HG03432 (cell line): Measurements from ENCODE around the gene MRPS25.
A peak's percentile ranks its signal among the peaks of the same experiment; 100 is the strongest.

ENCODE experiments used
- ATAC-seq: cut with Tn5 transposase; IDR thresholded peaks from one replicate; pipeline ENCODE4 v1.9.1; 2021; ENCODE audit warnings: mild to moderate bottlenecking, moderate library complexity; ENCODE audit not compliant: unreplicated experiment

MRPS25 gene

DNA sequence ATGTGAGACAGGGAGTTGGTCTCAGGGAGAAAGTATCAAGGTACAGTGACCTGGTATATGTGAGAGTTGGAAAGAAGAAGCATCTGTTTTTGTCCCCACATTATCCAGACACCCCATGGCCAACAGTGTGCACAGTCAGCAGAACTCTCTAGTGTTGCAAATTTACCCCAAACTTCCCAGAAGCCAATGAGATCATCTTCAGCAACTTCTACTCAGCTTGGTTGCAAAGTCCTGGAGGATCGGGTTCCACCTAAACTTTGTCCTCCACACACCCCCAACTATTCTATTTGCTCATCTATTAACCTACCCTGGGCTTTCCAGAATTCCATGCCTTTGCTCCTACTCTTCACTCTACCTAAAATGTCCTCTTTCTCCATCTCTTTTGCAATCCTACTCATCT is 18.1 kb upstream of the MRPS25 start:
- ATAC-seq: no peak

DNA sequence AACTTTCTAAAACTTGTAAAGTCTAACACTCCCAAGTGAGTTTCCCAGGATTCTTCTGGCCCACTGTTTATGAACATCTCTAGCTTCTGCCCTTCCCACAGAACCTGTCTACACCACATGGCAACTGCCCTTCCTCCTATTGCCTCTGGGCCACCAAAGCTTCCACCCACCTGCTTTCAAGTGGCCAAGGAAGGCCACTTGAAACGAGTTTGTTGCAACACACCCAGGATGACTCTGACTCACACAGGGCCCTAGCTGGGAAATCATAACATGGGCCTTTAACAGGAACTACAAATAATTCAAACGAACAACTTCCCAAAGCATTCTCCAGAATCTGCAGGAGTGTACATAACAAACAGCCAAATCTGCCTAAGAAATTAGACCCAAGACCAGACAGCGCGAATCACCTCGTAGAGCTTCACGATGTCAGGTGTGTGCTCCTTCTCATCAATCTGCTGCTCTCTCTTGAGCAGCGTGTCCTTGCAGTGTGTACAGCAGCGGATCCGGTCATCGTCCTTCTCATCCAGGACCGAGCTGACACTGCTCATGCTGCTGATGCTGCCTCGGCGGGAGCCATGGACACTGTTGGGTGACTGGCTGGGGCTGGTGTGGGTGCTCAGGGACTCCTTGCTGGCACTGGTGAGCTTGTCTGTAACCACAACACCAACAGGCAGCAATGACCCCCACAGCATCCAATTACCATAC is 17.0 kb upstream of the MRPS25 start:
- no peak for ATAC-seq

DNA sequence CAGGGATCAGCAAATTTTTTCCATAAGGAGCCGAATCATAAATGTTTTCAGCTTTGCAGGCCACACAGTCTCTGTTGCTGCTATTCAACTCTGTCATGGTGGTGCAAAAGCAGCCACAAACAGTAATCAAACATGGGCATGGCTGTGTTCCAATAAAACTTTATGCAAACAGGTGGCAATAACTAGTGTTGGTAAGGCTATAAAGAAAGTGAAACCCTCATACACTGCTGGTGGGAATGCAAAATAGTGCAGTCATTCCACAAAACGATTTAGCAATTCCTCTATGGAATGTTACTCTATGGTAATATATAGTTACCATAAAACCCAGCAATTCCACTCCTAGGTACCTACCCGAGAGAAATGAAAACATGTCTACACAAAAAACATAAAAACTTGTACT is 14.0 kb upstream of the MRPS25 start:
- ATAC-seq: no peak

DNA sequence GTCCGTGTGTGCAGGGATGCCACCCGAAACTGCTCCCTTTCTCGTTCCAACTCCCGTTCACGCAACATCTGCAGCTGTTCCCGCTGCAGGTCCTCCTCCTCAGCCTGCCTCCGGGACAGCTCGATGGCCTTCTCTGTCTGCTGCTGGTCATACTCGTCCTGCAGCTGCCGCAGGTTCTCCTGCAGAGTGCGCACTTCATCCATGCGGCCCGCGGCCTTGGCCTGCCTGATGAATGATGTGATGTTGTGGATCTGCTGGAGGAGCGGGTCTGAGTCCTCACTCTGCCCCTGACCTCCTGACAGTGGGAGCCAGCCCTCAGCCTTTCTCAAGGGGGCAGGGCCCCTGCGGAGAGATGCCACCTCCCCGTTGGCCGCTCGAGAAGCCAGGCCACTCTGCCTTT is 9.4 kb upstream of the MRPS25 start:
- ATAC-seq: no peak

DNA sequence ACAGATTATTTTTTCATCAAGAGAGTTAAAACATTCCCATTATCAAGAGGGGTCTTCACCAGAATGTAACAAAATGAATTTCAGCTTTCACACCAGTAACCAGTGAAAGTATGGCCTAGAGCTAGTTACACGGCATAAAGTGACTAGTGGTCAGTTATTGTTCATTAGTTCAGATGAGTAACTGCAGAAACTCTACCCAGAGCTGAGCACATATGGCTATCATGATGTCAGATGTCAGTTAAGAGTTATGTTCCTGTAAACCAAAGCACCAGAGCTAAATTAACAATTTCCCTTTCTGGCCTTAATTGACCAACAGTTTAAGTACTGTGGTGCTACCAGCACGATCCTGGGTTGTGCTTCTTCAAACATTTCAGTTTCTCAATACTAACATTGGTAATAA is 6.6 kb upstream of the MRPS25 start:
- ATAC-seq: no peak

DNA sequence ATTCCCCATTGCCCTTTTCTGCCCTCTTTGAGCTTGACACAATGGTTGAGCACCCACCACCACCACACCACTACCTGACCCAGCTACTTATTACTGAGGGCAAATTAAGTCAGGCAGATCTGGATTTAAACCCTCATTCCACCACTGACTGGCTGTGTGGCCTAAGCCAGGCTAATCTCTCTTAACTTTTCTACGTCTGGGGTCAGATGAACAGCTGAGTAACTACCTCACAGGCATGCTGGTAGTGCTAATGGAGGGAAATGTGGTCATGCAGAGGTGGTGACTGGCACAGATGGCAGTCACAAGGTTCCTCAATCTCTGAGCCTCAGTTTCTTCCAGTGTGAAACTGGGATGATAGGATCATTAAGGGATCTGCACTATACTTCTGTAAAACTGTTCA is 4.3 kb upstream of the MRPS25 start:
- ATAC-seq: no peak

DNA sequence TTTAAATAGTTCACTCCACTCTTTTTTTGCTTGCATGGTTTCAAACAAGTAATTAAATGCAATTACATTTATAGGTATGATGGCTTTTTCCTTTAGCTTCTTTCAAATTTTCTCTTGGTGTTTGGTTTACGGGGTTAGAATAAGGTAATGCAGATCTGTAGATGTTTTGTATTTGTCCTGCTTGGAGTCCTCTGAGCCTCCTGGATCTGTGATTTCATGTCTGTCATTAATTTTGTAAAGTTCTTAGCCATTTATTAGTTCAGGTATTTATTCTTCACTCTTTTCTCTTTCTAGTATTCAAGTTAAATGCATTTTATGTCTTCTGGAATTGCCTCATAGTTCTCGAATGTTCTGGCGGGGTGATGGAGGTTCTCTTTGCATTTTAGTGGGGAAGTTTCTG is 1.4 kb upstream of the MRPS25 start:
- ATAC-seq: no peak

DNA sequence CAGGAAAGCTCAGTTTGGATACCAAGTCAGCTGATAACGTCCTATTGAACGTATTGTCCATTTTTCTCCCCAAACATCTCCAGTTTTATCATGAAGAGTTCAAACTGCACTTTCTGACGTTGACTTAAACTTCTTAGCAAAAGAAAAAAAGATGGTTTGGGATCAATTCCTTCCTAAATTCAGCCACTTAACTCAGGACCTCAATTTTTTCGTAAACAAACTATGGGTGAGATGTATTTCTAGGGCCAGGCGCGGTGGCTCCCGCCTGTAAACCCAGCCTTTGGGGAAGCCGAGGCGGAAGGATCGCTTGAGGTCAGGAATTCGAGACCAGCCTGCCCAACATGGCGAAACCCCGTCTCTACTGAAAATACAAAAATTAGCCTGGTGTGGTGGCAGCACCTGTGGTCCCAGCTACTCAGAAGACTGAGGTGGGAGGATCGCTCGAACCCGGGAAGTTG is 464 bp upstream of the MRPS25 start:
- ATAC-seq: no peak

DNA sequence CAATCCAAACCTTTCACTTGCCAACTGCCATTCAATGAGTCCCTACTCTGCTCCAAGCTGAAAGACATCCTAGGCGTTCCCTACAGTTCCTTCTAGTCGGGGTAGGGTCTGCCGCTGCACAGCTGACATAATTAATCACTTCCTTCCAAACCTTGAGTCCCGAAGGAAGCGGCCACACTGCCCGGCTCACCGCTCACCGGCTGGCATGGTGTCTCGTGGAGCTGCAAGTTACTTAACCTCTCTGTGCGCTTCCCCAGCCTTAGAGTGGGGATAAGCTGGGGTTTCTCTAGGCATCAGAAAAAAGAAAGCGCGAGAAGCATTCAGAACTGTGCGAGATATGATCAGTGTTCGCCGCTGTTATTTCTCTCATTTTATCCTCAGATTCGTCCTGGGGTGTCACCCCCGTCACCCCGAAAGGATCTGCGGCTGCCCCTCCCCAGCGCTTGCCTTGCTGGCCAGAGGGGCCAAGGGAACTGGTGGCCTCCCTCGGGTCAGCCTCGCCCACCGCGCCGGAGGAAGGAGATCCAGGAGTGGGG is 748 bp downstream of the MRPS25 start:
- ATAC-seq: peak; percentile 18

DNA sequence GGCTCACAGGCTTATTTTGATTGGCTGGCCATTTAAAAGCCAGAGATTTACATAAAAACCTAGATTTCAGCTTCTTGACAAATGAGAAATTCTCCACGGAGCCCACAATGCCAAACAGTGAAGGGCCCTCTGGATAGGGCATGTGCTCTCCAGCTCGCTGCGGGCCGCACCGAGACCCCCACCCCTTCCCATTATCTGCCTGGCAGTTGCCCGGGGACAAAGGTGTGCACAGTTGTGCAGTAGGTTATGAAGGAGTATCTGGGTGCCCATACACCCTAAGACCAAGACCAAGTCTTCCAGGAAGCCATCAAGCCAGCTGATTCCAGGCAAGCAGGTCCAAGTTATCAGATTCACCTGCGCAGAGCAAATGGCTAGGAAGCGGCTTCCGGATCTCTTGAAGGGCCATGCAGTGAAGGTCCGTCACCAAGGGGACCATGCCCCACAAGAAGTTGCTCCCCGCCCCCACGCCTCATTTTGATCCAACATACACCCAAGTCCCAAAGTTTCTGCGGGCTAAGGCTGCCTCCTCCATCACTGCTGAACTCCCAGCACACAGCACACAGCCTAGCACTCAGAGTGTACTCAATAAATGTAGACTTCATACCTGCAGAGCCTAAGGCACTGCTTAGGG is 1.3 kb downstream of the MRPS25 start:
- ATAC-seq: no peak

DNA sequence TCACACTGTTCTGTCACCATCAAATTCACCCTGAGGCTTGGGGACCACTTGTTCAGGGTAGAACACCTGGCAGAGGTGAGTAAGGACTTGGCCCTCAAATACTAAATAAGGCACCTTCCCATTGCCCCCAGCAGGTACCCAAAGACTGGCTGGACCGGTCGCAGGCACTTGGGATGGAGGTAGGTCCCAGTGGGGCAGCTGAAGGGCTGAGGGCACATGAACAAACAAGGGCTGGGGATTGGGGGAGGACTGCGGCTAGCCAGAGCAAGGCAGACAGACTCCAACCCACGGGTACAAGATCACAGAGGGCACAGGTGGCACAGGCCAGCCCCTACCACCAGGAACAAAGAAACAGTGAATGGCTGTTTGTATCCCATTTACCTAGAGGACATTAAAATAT is 1.9 kb downstream of the MRPS25 start:
- ATAC-seq: no peak

DNA sequence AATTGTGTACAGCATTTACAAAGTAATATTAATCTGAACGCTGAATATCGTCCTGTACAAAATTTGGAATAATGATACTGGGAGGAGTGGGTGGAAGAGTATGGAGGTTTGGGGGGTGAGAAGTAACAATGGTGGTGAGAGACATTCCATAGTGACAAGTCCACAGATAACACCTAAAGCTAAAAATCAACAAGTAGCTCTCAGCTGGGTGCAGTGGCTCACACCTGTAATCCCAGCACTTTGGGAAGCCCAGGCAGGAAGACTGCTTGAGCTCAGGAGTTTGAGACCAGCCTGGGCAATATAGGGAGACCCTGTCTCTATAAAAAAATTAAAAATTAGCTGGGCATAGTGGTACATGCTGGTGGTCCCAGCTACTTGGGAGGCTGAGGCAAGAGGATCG is 5.1 kb downstream of the MRPS25 start:
- ATAC-seq: no peak

DNA sequence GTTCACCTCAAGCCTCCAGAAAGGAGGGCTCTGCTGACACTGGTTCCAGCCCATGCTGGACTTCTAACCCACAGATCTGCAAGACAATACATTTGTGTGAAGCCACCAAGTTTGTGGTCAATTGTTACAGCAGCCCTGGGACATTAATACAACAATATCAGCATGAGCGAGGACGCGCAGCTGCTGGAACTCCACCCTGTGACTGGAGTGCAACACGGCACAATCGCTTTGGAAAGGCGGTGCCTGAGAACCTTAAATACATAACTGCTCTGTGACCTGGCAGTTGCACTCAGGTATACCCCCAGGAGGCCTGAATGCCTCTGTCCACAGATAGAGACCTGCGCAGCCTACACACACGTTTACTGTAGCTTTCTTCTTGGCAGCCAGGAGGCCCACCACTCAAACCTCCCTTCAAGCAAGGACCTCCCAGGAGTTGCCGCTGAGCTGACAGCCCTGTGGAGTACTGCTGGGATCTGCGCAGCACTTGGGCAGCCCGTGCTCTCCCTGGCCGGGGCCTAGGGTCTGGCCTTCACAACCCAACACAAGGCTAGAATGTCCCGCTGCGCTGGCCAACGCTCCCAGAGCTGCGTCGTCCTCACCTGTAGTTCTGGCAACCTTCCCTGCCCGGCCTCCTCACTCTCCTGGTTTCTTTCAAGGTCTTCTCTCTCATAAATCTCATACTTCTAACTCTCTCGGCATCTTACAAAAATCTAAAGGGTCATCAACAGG is 8.3 kb downstream of the MRPS25 start:
- no peak for ATAC-seq

DNA sequence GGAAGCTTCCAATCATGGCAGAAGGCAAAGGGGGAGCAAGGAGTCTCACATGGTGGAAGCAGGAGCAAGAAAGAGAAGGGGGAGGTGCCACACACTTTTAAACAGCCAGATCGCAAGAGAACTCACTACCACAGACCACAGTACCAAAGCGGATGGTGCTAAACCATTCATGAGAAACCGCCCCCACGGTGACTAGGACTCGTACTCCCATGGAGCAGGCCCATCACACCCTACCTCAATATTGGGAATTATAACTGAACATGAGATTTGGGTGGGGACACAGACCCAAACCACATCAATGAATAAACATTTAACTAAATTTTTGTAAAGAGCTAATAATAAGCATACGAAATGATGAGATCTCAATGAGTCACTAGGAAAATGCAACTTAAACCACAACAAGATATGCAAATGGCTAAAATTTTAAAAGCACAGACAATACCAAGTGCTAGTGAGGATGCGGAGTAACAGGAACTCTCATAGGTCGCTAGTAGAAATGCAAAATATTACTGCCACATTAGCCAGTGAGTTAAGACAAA is 10.0 kb downstream of the MRPS25 start:
- ATAC-seq: peak; percentile 51

DNA sequence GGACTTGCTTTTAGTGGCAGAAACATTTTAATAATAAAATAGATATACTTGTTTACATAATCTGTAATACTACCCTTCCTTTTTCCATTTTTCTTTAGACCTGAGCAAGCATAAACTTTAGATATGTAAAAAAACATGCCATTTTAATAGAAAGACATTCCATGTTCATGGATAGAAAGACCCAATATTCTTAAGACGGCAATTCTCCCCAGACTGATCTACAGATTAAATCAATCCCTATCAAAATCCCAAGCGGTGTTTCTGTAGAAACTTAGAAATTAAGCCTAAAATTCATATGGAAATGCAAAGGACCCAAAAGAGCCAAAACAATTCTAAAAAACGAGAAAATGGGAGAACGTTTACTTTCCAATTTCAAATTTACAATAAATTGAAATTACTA is 11.6 kb downstream of the MRPS25 start:
- no peak for ATAC-seq

DNA sequence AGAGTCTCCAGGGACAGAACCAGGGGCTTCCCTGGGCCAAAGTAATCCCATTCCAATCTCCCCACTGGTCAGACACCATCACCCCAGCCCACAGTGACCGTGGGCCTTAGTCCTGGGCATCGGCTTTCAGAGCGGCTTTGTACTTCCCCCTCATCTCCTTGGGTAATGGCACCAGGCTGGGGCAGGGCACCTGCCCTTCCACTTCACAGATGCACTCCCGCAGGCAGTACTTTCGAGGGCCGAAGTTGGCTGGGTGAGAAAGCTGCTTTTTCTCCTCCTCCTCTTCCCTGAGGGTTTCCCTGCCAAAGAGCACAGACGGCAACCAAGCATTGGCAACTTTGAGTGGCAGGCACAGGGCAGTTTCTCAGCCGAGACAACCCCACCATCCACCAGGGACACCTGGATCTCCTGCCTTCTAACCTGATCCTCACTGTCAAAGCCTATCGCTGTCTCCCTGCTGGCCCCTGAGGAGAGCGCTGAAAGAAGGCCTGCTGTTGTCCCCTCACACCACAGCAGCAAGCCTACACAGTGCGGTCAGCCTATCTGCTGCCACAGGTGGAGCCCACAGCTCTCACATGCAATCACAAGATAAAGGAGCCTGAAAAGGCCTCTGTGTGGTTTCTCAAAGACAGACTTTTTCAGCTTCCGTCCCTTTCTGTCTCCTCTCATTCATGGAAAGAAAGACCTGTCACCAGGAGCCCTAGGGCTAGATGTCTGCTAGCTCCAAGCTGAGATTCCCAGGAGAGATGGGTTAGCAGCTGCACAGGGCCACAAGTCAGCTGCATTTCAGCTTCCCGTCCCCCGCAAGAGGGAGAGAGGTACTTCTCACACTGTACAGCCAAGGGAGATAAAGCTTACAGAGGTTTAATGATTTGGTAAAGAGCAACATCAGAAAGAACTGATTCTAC is 12.5 kb downstream of the MRPS25 start:
- no peak for ATAC-seq

DNA sequence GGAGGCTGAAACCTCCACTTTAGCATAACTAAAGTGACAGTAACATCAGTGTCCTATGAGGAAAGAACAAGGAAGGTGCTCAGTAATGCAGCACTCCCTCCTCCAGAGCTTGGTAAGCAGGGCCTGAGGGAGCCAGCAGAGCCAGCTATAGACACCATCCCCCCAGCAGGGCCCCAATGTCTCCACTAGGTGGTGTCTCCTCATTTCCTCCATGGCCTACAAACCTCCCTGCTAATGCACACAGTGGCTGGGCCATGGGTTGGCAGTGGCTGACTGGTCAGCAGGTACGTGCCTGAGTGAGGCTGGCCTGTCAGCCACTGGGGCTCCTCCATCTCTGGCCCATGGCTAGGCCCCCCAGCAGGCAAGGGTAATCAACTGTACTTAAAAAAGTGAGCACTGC is 13.6 kb downstream of the MRPS25 start:
- ATAC-seq: peak; percentile 66

DNA sequence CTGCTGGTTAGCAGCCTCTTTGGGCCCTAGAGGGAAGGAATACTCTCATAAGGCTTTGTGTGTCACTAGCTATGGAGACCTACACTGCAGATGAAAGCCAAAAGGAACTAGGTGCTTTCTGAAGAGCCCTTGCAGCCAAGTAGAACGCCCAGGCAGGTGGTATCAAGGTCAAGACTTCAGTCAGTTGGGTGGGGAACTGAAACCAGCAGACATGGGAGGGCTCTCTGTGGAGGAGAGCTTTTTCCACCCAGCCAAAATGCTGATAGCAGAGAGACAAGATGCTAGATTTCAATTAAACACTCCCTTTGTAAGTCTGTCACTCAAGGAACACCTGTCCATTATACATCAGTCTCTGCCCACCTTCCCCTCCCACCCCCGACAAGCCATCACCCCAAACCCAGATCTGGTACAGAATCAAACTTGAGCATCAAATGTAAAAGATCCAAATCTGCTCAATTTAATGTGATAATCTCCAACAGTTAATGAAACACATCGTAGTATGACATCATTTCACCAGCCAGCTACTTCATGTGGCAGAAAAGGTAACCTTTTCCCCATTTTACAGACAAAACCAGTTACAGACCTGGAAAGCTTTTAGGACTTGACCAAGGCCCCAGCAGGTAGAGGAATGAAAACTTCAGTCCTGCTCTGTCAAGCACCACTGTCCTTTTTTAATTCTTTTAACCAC is 14.6 kb downstream of the MRPS25 start:
- ATAC-seq: peak; percentile 72

DNA sequence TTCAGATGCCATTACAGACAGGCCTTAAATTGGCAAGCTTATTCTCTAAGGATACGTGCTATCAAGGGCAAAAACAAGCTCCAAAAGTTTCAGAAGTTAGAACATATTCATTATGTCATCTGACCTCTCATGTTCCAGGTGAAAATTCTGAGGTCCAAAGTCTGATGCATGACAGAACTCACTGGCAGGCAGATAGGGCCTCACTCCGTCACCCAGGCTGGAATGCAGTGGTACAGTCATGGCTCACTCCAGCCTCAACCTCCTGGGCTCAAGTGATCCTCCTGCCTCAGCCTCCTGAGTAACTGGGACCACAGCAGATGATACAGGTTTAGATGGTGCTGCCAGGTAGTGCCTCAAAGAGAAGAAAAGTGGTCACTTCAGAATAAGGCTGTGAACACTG is 15.5 kb downstream of the MRPS25 start:
- no peak for ATAC-seq

DNA sequence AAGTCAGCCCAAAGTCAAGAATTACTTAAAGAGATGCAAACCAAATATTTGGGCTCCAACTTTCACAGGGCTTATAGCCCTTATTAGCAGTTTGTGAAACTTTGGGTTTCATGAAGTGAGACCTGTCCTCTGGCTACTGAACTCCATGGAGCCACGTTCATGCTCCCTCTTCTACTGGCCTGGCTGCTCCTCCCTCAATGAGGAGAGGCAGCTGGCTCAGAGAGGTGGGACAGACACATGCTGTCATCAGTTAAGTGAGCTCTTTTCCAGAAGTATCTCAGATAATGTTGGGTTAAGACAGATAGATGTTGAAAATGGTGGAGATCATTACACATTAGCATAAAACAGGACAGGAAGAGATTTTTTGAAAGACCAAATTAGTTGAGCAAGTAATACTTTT is 19.4 kb downstream of the MRPS25 start:
- ATAC-seq: no peak
